ENCODE results near the gene TTC19. TPM values are rescaled to one million over a fixed set of nuclear protein-coding genes. Genes with fewer than 3 reads are reported as not detected.

TTC19 gene
- total RNA-seq, 4 donors from 2014 or later, result 103 to 160 (median 134) TPM

DNA sequence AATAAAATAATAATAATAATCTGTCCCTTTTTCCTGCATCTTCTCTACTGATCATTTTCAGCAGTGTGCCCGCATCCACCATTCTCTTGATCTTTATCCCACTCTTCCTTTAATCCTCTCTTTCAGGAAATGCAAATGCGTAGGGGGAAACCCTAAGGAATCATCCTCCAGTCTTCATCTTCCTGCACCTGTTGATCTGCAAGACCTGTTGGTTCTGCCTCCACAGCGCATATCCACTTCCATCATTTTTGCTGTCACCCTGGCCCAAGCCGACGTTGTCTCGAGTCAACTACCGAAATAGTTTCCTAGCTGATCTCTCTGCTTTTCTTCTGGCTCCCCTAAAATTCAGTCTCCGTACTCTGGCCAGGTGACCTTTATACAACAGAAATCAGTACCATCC, 30.2 kb upstream of the TTC19 start:
- Histone ChIP-seq H3K27ac (no peak overlapping the region), H3K4me1 (peaks cover 0 to 3% of the 10 kb centered on the region in 2 donors), H3K36me3 (no peaks in the 10 kb centered on the region), H3K4me3 (replicated peaks in 1 of 3) (no peak overlapping the region), H3K9me3 (no peaks in the 10 kb centered on the region), H3K27me3 (no peaks in the 10 kb centered on the region)
- 95 to 97% methylated on average over 8 of the region's 8 CpGs for WGBS, 2 donors
- DNase-seq, result no peak
- TF ChIP-seq, protein P1, sequence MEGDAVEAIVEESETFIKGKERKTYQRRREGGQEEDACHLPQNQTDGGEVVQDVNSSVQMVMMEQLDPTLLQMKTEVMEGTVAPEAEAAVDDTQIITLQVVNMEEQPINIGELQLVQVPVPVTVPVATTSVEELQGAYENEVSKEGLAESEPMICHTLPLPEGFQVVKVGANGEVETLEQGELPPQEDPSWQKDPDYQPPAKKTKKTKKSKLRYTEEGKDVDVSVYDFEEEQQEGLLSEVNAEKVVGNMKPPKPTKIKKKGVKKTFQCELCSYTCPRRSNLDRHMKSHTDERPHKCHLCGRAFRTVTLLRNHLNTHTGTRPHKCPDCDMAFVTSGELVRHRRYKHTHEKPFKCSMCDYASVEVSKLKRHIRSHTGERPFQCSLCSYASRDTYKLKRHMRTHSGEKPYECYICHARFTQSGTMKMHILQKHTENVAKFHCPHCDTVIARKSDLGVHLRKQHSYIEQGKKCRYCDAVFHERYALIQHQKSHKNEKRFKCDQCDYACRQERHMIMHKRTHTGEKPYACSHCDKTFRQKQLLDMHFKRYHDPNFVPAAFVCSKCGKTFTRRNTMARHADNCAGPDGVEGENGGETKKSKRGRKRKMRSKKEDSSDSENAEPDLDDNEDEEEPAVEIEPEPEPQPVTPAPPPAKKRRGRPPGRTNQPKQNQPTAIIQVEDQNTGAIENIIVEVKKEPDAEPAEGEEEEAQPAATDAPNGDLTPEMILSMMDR (IDR thresholded peaks at IDR 0.05), result no peak
- no peak for TF ChIP-seq POLR2A (IDR thresholded peaks at IDR 0.05)
- intact Hi-C loops (cut with DNase I), result no loop called here

DNA sequence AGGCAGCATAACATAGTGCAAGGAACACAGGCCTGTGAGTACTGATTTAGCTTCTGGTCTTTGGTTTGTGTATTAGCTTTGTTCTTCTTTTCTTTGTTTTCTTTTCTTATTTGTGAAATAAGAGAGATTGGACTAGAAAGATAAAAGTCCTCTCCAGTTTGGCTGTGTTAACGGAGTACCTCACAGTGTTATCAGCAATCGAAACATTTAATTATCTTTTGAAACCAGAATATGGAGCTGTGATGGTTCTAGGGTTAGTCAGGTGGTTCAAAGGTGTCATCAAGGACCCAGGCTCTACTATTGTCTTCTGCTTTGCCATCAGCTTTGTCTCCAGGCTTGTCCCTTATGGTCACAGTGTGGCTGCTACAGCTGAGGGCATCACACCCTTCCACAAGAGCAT, 29.1 kb upstream of the TTC19 start:
- 92 to 94% methylated on average over 2 of the region's 2 CpGs for WGBS, 2 donors
- H3K9me3 ChIP-seq, result no peaks in the 10 kb centered on the region
- no peak for DNase-seq
- no peaks in the 10 kb centered on the region for H3K36me3 ChIP-seq
- no peak overlapping the region for H3K27ac ChIP-seq
- H3K4me3 ChIP-seq (replicated peaks in 1 of 3), result no peak overlapping the region
- H3K4me1 ChIP-seq, result peaks cover 0 to 3% of the 10 kb centered on the region in 2 donors
- TF ChIP-seq POLR2A (IDR thresholded peaks at IDR 0.05), result no peak
- TF ChIP-seq, protein P1 (IDR thresholded peaks at IDR 0.05), result no peak
- intact Hi-C loops (cut with DNase I), result no loop called here
- no peaks in the 10 kb centered on the region for H3K27me3 ChIP-seq

DNA sequence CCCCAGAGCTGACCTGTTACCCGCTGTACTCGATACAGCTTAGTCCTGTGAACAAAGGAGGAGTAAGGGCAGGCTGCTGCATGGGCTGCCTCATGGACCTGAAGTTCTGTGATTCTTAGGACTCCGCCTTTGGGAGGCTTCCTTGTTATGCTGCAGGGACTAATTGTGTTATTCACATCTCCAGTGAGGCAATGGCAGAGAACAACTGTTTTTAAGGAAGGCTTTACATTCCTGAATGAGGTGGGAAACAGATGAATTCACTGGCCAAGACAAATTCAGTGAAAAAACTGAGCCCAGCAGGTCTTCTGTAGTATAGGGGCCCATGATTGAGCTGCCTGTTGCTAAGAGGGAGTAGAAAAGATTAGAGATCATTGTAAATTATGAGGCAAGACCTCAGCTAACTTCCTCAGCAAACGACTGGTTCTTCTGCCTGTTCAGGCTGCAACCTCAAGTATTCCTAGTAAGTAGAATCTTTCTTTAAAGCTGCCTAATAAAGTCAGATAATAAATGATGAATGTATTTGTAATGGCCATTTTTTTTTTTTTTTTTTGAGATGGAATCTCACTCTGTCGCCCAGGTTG, 28.4 kb upstream of the TTC19 start:
- intact Hi-C loops (cut with DNase I), result no loop called here
- Histone ChIP-seq H3K9me3 (no peaks in the 10 kb centered on the region), H3K27ac (no peak overlapping the region), H3K27me3 (no peaks in the 10 kb centered on the region), H3K4me3 (replicated peaks in 1 of 3) (no peak overlapping the region), H3K4me1 (peaks cover 0 to 3% of the 10 kb centered on the region in 2 donors), H3K36me3 (no peaks in the 10 kb centered on the region)
- WGBS, 2 donors, result 86 to 91% methylated on average over 5 of the region's 5 CpGs
- no peak for TF ChIP-seq POLR2A (IDR thresholded peaks at IDR 0.05)
- TF ChIP-seq, protein P1 (IDR thresholded peaks at IDR 0.05), result no peak
- no peak for DNase-seq

DNA sequence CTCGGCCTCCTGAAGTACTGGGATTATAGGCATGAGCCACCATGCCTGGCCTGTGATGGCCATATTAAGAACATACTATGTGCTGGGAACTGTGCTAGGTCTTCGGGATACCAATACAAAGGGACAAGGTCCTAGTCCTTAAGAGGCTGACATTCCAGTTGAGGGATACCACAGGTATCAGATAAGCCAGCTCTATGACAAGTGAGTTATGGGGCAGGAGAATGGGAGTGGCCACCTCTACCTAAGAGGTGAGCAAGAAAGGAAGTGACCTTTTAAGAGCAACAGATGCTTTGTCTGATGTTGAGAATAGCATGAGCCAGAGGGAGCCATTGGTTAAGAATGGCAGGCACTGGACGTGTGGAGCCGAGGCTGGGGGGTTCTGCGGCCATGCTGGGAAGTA, 27.7 kb upstream of the TTC19 start:
- TF ChIP-seq, protein P1 (IDR thresholded peaks at IDR 0.05), result no peak
- no peak for TF ChIP-seq POLR2A (IDR thresholded peaks at IDR 0.05)
- Histone ChIP-seq H3K36me3 (no peaks in the 10 kb centered on the region), H3K4me3 (replicated peaks in 1 of 3) (no peak overlapping the region), H3K27ac (no peak overlapping the region), H3K9me3 (no peaks in the 10 kb centered on the region), H3K27me3 (no peaks in the 10 kb centered on the region), H3K4me1 (peaks cover 0 to under 1% of the 10 kb centered on the region in 2 donors)
- intact Hi-C loops (cut with DNase I), result no loop called here
- 94 to 98% methylated on average over 5 of the region's 5 CpGs for WGBS, 2 donors
- no peak for DNase-seq

DNA sequence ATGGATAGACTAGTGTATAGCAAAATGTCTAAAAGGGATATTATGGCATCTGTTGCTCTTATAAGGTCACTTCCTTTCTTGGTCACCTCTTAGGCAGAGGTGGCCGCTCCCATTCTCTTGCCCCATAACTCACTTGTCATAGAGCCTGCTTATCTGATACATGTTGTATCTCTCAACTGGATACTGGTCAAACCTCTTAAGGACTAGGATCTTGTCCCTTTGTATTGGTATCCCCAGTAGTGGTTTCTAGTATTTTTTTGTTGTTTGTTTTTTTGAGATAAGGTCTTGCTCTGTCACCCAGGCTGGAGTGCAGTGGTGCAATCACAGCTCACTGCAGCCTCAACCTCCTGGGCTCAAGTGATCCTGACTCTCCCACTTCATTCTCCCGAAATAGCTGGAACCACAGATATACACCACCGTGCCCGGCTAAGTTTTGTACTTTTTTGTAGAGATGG, 27.1 kb upstream of the TTC19 start:
- H3K36me3 ChIP-seq, result peaks cover 0 to 2% of the 10 kb centered on the region in 2 donors
- TF ChIP-seq, protein P1 (IDR thresholded peaks at IDR 0.05), result no peak
- no peak for TF ChIP-seq POLR2A (IDR thresholded peaks at IDR 0.05)

More for the DNA sequence above, 27.1 kb upstream of the TTC19 start:
- Histone ChIP-seq H3K4me3 (replicated peaks in 1 of 3) (no peak overlapping the region), H3K27ac (no peak overlapping the region), H3K4me1 (no peaks in the 10 kb centered on the region), H3K9me3 (no peaks in the 10 kb centered on the region), H3K27me3 (no peaks in the 10 kb centered on the region)
- WGBS, 2 donors, result 88 to 93% methylated on average over 4 of the region's 4 CpGs
- intact Hi-C loops (cut with DNase I), result no loop called here
- DNase-seq, result no peak
